Measurements from ENCODE around the gene PTEN. TPM values are rescaled to one million over a fixed set of nuclear protein-coding genes. Genes with fewer than 3 reads are reported as not detected.

PTEN gene
- total RNA-seq, result 121 TPM

- H3K9me3 ChIP-seq, result no peaks in the 10 kb centered on the region
- H3K27ac ChIP-seq, result peak within 1 kb of the TSS; percentile 99
- intact Hi-C loops (cut with DNase I), result loop anchor here (2.0 to 10.0 kb wide), 2 partner anchors 526 to 692 kb away; no protein-coding TSS in a partner anchor
- DNase-seq (ENCODE audit: extremely low spot score in 2 of 2), result no peak
- H3K4me1 ChIP-seq, result peaks cover 34% of the 10 kb centered on the region
- peak within 1 kb of the TSS; percentile 81 to 88 for H3K4me3 ChIP-seq
- no peaks in the 10 kb centered on the region for H3K27me3 ChIP-seq
- peak in 1 of 2 donors; percentile 91 for TF ChIP-seq POLR2A (IDR thresholded peaks at IDR 0.05)
- TF ChIP-seq CTCF (IDR thresholded peaks at IDR 0.05), result no peak
- peak in 1 of 2 donors; percentile 72 for TF ChIP-seq POLR2AphosphoS5 (IDR thresholded peaks at IDR 0.05; ENCODE audit: insufficient read depth in 1 of 2, low read depth in 1 of 2)
- no peaks in the 10 kb centered on the region for H3K36me3 ChIP-seq
These were observed at the start of gene PTEN, which contains the start of gene KLLN for GRCh38 chr10:87863053-87863943. TSS of gene PTEN (plus strand) at chr10:87863625. CDS start at chr10:87864470, 845 bp downstream. TSS of gene KLLN (minus strand) at chr10:87863533. CDS start at chr10:87862487, 1,046 bp downstream.

GRCh38 chr10:87816163-87816897 is 47.1 kb upstream of the PTEN start:
- TF ChIP-seq CTCF (IDR thresholded peaks at IDR 0.05) (no peak), POLR2A (IDR thresholded peaks at IDR 0.05) (no peak), POLR2AphosphoS5 (IDR thresholded peaks at IDR 0.05; ENCODE audit: insufficient read depth in 1 of 2, low read depth in 1 of 2) (no peak)
- Histone ChIP-seq H3K4me1 (peaks cover 29% of the 10 kb centered on the region), H3K27ac (no peak overlapping the region), H3K4me3 (peak overlapping the region in 1 of 2 donors; percentile 85), H3K27me3 (no peaks in the 10 kb centered on the region), H3K9me3 (no peaks in the 10 kb centered on the region), H3K36me3 (no peaks in the 10 kb centered on the region)
- DNase-seq (ENCODE audit: extremely low spot score in 2 of 2), result no peak
- intact Hi-C loops (cut with DNase I), result no loop called here

GRCh38 chr10:87816898-87817608 is 46.4 kb upstream of the PTEN start:
- H3K27me3 ChIP-seq, result no peaks in the 10 kb centered on the region
- DNase-seq (ENCODE audit: extremely low spot score in 2 of 2), result no peak
- no peaks in the 10 kb centered on the region for H3K9me3 ChIP-seq
- TF ChIP-seq POLR2AphosphoS5 (IDR thresholded peaks at IDR 0.05; ENCODE audit: insufficient read depth in 1 of 2, low read depth in 1 of 2) (no peak), CTCF (IDR thresholded peaks at IDR 0.05) (no peak), POLR2A (IDR thresholded peaks at IDR 0.05) (no peak)
- H3K4me3 ChIP-seq, result peak overlapping the region; percentile 83 to 85
- no peaks in the 10 kb centered on the region for H3K36me3 ChIP-seq
- intact Hi-C loops (cut with DNase I), result no loop called here
- no peak overlapping the region for H3K27ac ChIP-seq
- H3K4me1 ChIP-seq, result peaks cover 29% of the 10 kb centered on the region

- Histone ChIP-seq H3K27me3 (no peaks in the 10 kb centered on the region), H3K27ac (peak within 1 kb of the TSS; percentile 79), H3K36me3 (no peaks in the 10 kb centered on the region), H3K9me3 (no peaks in the 10 kb centered on the region), H3K4me1 (peaks cover 29% of the 10 kb centered on the region), H3K4me3 (peak within 1 kb of the TSS; percentile 83 to 85)
- peak in 1 of 2 donors; percentile 89 for DNase-seq (ENCODE audit: extremely low spot score in 2 of 2)
- intact Hi-C loops (cut with DNase I), result no loop called here
- no peak for TF ChIP-seq POLR2A (IDR thresholded peaks at IDR 0.05)
- TF ChIP-seq CTCF (IDR thresholded peaks at IDR 0.05), result peak in 2 of 3 experiments; percentile 7 to 42
- TF ChIP-seq POLR2AphosphoS5 (IDR thresholded peaks at IDR 0.05; ENCODE audit: insufficient read depth in 1 of 2, low read depth in 1 of 2), result peak; percentile 76 to 87
These were observed 45.6 kb upstream of the PTEN start, which contains the start of gene ATAD1 for GRCh38 chr10:87817609-87818504. TSS of gene ATAD1 (minus strand) at chr10:87818226. CDS start at chr10:87814599, 3,627 bp downstream.
